Measurements from ENCODE around the gene EXOC6B. TPM values are rescaled to one million over a fixed set of nuclear protein-coding genes. Genes with fewer than 3 reads are reported as not detected.

EXOC6B gene
- total RNA-seq, 1 donor: 9.2 TPM

DNA sequence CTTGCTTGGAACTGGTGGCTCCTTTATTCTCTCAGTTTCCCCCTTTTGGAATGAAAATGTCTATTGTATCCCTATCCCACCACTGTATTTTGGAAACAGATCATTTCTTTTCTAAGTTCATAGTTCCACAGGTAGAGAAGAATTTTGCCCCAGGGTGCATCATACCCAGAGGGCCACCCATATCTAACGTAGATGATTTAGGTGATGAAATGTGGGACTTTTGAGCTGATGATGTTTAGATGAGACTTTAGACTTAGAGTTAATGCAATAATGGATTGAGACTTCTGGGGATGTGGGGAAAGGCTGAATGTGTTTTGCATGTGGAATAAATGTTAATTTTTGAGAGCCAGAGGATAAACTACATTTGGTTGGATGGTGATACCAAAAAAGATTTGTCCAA lies 570.3 kb downstream of the EXOC6B start:
- DNase-seq (ENCODE audit: low read depth in 2 of 3, low spot score in 2 of 3): no peak

DNA sequence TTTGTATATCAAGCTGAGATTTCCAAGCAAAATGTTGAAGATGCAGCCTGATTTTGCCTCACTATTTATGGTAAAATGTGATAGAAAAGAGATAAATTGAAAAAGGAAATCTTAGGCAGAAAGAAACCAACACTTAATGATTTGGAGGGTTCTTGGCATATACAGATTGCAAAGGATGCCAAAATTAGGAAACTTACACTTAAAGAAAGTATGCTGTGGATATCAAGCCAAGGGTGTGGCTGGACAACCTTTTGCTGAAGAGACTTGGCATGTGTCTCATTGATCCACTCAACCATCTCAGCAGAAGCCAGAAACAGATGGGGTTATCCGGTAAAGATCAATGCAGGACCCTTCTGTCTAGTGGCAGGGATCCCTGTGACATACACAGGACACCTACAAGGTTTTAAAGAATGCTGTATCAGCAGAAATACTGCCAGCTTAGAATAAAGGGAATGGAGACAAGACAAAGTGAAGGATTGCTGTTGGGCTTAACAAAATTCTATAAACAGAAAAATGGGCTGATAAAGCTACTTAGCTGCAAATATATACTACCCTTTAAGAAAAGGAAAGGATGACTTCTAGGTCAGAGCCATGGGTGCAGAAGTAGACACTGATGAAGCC lies 570.9 kb downstream of the EXOC6B start:
- no peak for DNase-seq (ENCODE audit: low read depth in 2 of 3, low spot score in 2 of 3)

DNA sequence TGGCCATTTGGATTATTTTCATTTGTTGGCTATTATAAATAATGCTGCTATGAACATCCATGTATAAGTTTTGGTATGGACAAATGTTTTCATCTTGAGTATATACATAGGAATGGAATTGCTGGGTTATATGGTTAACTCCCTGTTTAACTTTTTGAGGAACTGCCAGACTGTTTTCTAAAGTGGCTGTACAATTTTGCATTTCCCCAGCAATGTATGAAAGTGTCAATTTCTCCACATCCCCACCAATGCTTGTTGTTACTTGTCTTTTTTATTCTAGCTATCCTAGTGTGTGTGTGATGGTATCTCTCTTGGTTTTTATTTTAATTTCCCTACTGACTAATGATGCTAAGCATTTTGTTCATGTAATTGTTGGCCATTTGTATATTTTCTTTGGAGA lies 587.5 kb downstream of the EXOC6B start:
- DNase-seq (ENCODE audit: low read depth in 2 of 3, low spot score in 2 of 3): no peak

- DNase-seq (ENCODE audit: low read depth in 2 of 3, low spot score in 2 of 3): no peak
These were observed 588.3 kb downstream of the EXOC6B start for GRCh38 chr2:72237549-72237948.

DNA sequence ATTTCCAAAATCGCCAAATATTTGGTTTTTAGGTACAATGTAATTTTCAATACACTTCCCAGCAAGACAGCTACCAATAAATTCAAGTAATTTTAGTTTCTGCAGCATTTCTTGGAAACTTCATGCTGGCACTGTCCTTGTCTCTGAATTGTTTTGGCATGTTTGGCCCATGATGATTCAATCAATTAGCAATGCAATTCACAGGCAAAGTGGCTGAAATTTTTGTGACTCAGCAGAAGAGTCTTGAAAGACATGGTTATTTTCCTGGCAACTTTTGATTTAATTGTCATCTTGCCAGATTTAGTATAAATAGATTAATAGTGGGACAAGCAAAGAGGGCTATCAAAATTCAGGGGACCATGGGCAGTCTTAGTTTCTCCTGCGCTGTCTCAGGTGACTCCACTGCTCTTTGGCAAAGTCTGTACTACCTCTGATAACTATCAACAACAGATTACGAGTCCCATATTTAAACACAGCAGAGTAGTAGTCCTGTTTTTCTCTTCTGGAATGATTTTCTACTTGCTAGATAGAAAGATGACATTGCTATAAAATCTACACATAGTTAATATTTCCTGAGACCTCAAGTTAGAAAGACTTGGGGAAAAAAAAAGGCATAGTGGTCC lies 589.3 kb downstream of the EXOC6B start:
- no peak for DNase-seq (ENCODE audit: low read depth in 2 of 3, low spot score in 2 of 3)

GRCh38 chr2:72235497-72236415 lies 590.1 kb downstream of the EXOC6B start:
- no peak for DNase-seq (ENCODE audit: low read depth in 2 of 3, low spot score in 2 of 3)

GRCh38 chr2:72233211-72233610 lies 592.6 kb downstream of the EXOC6B start:
- no peak for DNase-seq (ENCODE audit: low read depth in 2 of 3, low spot score in 2 of 3)

DNA sequence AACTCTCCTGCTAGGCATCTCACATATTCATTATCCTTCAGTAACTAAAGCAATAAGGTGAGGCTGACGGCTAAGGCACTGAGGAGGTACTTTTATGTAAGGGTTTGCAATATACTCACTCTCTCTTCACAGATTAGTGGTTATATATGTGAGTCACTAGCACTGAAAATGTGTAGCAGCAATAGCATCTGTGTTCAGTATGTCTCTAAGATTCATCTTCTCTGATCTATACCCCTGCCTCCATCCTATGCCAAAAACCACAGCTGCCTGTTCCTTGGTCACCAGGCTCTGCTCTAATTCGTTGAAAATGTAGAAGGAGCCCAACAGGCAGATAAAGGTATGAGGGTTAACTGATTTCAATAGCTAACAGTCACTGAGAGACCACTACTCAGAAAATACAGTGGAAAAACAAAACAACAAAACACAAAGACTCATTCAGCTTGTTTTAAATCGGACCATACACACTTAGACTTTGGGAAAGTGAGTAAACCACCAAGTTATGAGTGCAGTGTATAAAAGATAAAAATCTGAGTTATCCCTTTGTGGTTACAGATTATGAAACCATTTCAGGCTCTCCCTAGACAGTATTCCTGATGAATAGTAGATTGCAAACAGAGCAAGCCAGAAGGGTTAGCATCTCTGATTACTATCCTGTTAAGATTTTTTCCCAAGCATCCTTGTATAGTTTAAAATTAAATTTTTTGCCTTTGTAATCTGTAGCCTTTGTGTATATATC lies 602.8 kb downstream of the EXOC6B start:
- no peak for DNase-seq (ENCODE audit: low read depth in 2 of 3, low spot score in 2 of 3)

DNA sequence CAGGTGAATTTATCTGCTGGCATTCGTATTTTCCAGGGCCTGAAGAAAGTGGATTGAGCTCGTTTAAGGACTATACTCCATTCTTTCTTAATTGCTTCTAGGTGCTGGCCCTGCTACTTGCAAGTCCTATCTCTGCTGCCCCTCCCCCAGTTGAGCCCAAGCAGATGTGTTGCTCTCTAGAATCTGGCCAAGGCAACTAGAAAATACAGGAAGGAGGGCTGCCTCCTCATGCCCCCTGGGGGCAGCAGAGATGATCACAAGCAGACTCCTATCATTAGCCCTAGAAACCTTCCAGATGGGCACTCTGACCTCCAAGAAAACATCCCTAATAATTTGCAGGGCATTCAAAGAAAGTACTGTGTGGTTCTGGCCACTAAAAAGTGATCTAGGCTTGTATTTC lies 605.7 kb downstream of the EXOC6B start:
- DNase-seq (ENCODE audit: low read depth in 2 of 3, low spot score in 2 of 3): peak in 1 of 3 donors; percentile 9

DNA sequence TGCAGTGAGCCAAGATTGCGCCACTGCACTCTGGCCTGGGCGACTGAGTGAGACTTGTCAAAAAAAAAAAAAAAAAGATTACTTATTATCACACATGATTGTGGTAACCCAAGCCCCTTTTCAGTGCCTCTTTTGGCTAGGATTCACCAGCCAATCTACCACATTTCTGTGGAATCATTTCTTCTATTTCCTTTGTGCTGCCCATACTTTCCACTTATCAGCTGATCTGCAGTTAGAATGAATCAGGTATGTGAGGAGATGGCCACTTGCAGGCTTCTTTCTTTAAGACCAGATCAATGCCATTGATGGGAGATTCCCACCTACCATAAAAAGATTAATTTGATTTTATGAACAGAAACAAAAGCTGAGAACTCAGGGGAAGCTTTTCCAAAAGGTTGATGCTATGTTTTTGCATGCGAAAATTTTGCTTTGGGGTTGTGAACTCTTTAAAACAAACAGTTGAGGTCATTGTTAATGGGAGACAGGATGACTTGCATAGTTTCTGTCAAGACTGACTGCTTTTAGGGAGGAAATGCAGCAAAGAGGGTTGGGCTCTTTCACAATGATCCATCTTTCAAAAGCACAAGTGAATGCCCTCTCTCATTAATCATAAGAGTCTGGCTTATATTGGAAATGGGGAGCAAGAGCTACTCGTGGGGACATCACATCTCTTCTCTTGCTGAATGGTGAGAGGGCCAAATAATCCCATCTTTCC lies 611.2 kb downstream of the EXOC6B start:
- DNase-seq (ENCODE audit: low read depth in 2 of 3, low spot score in 2 of 3): peak in 1 of 3 donors; percentile 2

DNA sequence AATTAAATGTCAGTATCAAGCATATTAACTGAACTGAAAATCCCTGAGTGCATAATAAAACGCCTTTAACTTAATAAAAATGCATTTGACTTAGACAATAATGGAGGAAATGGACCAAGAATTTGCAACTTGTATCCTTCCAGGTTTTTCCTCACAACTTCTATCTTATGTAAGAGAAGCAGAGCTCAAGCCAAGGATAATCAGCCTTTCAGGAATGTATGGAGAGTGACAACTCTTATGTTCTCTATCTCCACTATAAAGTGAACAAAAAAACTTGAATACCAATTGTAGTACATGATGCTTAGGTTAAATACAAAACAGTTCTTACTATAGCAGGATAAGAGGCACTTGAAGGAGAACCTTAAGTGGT lies 613.4 kb downstream of the EXOC6B start:
- no peak for DNase-seq (ENCODE audit: low read depth in 2 of 3, low spot score in 2 of 3)

DNA sequence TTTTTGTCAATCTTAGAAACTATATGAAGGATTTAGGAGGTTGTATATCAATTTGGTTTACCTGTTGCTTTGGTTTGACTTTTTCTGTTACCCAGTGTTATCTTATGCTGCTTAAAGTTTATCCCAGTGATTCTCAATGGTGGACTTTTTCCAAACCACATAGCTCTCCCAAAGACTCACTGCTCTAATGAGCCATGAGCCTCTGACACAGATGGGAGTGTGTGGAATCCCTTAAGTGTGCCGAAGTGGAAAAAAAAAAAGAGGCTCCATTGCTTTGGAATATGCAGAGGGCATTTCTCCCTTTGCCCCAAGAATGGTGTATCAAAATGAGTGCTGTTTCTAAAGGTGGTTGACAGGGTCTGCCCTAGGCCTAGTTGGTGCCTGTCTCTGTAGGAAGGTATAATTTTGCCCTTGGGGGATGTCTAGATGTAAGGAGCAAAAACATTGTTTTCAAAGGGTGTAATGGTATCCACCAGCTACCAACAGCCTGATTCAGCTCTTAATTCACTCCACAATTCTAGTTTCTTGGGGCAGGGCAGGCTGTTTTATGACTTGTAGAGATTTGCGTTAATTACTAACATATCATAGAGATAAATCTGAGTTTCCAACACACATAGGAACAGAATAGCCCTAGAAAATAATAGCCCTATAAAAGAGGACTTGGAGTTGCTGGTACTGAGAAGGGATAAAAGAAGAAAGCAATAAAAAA lies 613.9 kb downstream of the EXOC6B start:
- DNase-seq (ENCODE audit: low read depth in 2 of 3, low spot score in 2 of 3): no peak

DNA sequence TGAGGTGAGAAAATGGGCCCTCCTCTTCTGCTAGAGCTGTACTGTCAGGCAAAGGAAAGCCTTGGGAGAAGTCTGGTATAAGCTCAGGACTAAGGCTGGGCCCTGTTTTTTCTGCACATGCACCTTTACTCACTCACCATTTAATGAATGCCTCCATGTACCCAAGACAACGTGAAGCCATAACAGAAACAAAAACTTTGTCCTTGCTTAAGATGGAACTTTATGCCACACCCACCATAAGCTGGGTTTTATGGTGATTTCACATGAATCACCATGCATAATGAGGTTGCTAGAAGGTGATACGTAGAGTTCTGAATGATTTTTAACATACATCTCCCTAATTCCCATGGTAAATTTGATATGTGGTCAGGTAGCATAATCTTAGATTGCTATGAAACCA lies 614.5 kb downstream of the EXOC6B start:
- no peak for DNase-seq (ENCODE audit: low read depth in 2 of 3, low spot score in 2 of 3)

GRCh38 chr2:72210470-72210869 lies 615.4 kb downstream of the EXOC6B start:
- no peak for DNase-seq (ENCODE audit: low read depth in 2 of 3, low spot score in 2 of 3)

- no peak for DNase-seq (ENCODE audit: low read depth in 2 of 3, low spot score in 2 of 3)
These were observed 617.6 kb downstream of the EXOC6B start for GRCh38 chr2:72208225-72208624.

- no peak for DNase-seq (ENCODE audit: low read depth in 2 of 3, low spot score in 2 of 3)
These were observed 618.5 kb downstream of the EXOC6B start for GRCh38 chr2:72207334-72207733.

DNA sequence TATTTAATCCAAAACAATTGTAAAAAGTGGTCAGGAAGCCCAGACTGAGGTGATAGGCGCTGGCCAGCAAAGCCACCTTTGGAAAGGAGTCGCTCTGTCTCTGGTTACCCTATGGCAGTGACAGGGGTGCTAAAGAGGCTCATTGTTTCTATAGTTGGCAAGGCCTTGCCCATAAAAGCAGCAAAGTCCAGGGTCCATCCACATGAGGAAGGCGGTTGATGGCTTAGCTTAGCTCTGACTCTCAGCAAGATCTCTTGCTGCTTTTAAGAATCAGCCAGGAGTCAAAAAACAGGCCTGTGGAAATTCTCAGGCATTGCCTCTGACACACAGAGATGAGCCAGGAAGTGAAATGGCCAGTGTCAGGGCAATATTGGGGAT lies 620.3 kb downstream of the EXOC6B start:
- no peak for DNase-seq (ENCODE audit: low read depth in 2 of 3, low spot score in 2 of 3)

DNA sequence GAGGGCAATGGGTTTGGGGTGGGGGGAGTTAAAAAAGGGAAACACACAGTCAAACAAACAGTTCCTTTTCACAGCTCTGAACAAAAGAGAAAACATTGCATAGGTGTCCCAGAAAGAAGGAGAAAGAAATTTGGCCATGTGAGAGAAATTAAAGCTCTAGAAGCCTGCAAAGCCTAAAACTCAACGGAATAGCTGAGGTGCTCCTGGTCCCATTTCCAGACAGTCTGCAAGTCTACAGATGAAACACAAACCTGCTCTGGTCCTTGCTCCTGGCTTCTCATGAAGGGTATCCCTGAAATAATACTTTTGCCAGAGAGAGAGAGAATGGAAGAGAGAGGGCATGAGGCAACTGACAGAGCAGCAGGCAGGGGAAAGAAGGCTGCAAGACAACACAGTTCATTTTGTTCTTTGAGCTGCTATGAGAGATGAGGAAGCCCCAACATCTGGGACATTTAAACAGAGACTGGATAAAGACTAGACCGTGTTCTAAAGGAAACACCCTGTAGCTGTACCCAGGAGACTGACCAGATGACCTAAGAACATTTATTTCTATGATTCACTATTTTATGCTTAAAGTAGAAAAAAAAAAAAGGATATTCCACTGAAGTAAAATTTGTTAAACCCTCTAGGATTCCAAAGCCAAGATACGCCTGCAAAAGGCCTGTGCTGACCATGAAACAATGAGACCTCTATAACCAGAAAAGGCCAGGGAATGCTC lies 620.9 kb downstream of the EXOC6B start:
- DNase-seq (ENCODE audit: low read depth in 2 of 3, low spot score in 2 of 3): no peak

- peak in 1 of 3 donors; percentile 6 for DNase-seq (ENCODE audit: low read depth in 2 of 3, low spot score in 2 of 3)
These were observed 621.6 kb downstream of the EXOC6B start for GRCh38 chr2:72204156-72204785.
